ENCODE results near the gene GSTO2. TPM values are rescaled to one million over a fixed set of nuclear protein-coding genes. Genes with fewer than 3 reads are reported as not detected.

The GSTO2 gene
- total RNA-seq, 6 experiments from 2014 or later: 2.5 to 15.0 (median 12.3) TPM

GRCh38 chr10:104250371-104250770 lies 18.6 kb upstream of the GSTO2 start:
- no peak for DNase-seq
- Mint-ChIP-seq H3K27me3 (ENCODE audit: insufficient read depth) (0 out of 2 replicates have a peak, but pooled peaks cover 2% of the 10 kb centered on the region), H3K4me1 (ENCODE audit: low read depth) (peaks cover 26% of the 10 kb centered on the region), H3K36me3 (ENCODE audit: low read depth) (peaks cover 9% of the 10 kb centered on the region; the same call in 1 of the 2 replicates), H3K9me3 (peaks cover 24% of the 10 kb centered on the region), H3K27ac (no peak overlapping the region), H3K4me3 (no peak overlapping the region)
- no peak for TF ChIP-seq CTCF (IDR thresholded peaks at IDR 0.05)

GRCh38 chr10:104251443-104251842 lies 17.5 kb upstream of the GSTO2 start:
- H3K4me3 Mint-ChIP-seq: no peak overlapping the region
- H3K4me1 Mint-ChIP-seq (ENCODE audit: low read depth): peaks cover 31% of the 10 kb centered on the region
- no peak overlapping the region for H3K27ac Mint-ChIP-seq
- no peak for DNase-seq
- peaks cover 11% of the 10 kb centered on the region; the same call in 1 of the 2 replicates for H3K36me3 Mint-ChIP-seq (ENCODE audit: low read depth)
- H3K9me3 Mint-ChIP-seq: peaks cover 15% of the 10 kb centered on the region
- TF ChIP-seq CTCF (IDR thresholded peaks at IDR 0.05): no peak
- 0 out of 2 replicates have a peak, but pooled peaks cover 2% of the 10 kb centered on the region for H3K27me3 Mint-ChIP-seq (ENCODE audit: insufficient read depth)

- H3K9me3 Mint-ChIP-seq: peaks cover 6% of the 10 kb centered on the region
- DNase-seq: no peak
- TF ChIP-seq CTCF (IDR thresholded peaks at IDR 0.05): no peak
- no peak overlapping the region for H3K27ac Mint-ChIP-seq
- H3K36me3 Mint-ChIP-seq (ENCODE audit: low read depth): peaks cover 7% of the 10 kb centered on the region
- 0 out of 2 replicates have a peak, but pooled peaks cover 2% of the 10 kb centered on the region for H3K27me3 Mint-ChIP-seq (ENCODE audit: insufficient read depth)
- no peak overlapping the region for H3K4me3 Mint-ChIP-seq
- H3K4me1 Mint-ChIP-seq (ENCODE audit: low read depth): peaks cover 34% of the 10 kb centered on the region
Measured at GRCh38 chr10:104252368-104252767, 16.6 kb upstream of the GSTO2 start.

DNA sequence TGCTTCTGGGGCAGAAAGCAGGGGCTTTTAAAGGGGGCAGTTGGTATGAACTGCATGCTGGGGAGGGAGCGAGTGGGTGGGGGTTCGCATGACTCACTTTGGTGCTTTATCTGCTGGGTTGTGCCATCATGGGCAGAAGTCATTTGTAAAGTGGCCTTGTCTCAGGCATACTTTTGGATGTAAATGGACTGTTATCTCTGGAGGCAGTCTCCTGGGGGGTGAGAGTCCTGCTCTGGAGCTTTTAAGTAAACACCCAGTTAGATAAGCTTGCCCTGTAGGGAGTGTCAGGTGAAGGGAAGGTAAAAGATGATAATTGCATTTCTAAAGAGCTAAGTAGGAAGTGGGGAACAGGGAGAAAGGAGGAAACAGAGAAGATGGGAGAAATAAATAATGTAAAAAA lies 15.9 kb upstream of the GSTO2 start:
- 0 out of 2 replicates have a peak, but pooled peaks cover 2% of the 10 kb centered on the region for H3K27me3 Mint-ChIP-seq (ENCODE audit: insufficient read depth)
- peak overlapping the region; percentile 22; the same call in 1 of the 2 replicates for H3K27ac Mint-ChIP-seq
- H3K36me3 Mint-ChIP-seq (ENCODE audit: low read depth): peaks cover 8% of the 10 kb centered on the region
- DNase-seq: no peak
- no peak for TF ChIP-seq CTCF (IDR thresholded peaks at IDR 0.05)
- no peak overlapping the region for H3K4me3 Mint-ChIP-seq
- H3K9me3 Mint-ChIP-seq: peaks cover 3% of the 10 kb centered on the region; the same call in 1 of the 2 replicates
- peaks cover 39% of the 10 kb centered on the region for H3K4me1 Mint-ChIP-seq (ENCODE audit: low read depth)

DNA sequence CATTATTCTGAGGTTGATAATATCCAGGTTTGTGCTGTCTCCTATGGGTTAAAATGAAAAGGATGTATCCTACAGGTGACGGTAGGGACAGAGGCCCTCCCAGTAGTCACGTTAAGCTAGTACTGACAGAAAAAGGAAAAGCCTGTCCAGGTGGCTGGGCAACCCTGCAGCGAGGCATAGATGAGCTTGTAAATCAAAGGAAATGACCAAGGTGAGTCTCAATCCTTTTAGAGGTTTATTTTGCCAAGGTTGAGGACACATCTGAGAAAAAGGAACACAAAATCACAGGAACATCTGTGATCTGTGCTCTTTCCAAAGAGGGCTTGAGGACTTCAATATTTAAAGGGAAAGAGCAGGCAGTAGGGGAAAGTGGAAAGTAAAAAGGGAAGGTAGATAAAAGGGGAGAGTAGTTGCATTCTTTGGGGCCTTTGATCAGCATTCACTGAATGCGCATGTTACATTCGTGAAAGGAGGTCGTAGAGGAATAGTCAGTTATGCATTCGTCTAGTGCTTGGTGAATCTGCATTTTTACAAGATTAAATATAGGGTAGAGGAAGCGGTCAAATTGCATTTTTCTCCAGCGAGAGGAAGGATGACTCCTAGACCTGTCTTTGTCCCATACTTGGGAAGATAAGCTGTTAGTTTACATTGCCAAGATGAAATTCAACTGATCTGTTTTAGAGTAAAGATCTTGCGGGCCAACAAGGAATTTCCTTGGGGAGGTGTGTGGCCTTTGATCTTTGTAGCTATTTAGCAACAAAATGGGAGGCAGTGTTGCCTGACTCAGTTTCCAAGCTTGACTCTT lies 15.2 kb upstream of the GSTO2 start:
- H3K9me3 Mint-ChIP-seq: peaks cover under 1% of the 10 kb centered on the region; the same call in 1 of the 2 replicates
- peaks cover 14% of the 10 kb centered on the region for H3K36me3 Mint-ChIP-seq (ENCODE audit: low read depth)
- no peak for DNase-seq

More for the DNA sequence above, 15.2 kb upstream of the GSTO2 start:
- H3K27ac Mint-ChIP-seq: peak overlapping the region; percentile 96
- peaks cover 46% of the 10 kb centered on the region for H3K4me1 Mint-ChIP-seq (ENCODE audit: low read depth)
- peak overlapping the region; percentile 97 for H3K4me3 Mint-ChIP-seq
- 0 out of 2 replicates have a peak, but pooled peaks cover 2% of the 10 kb centered on the region for H3K27me3 Mint-ChIP-seq (ENCODE audit: insufficient read depth)
- no peak for TF ChIP-seq CTCF (IDR thresholded peaks at IDR 0.05)
